NT2/D1 (cell line): ENCODE measurements around the gene BDNF.
A peak's percentile ranks its signal among the peaks of the same experiment; 100 is the strongest.

ENCODE experiments used
- DNase-seq: peaks from one replicate; pipeline ENCODE4 v3.0.0-alpha.2; 2011; ENCODE audit warnings: low read depth, low spot score
- H3K27me3 ChIP-seq: 2 replicates; pipeline ENCODE4 v1.6.0; 2011; ENCODE audit warnings: mild to moderate bottlenecking; ENCODE audit not compliant: insufficient read length, insufficient read depth
- H3K36me3 ChIP-seq: 2 replicates; pipeline ENCODE4 v1.6.1; 2011; ENCODE audit warnings: mild to moderate bottlenecking, low read length, mixed read lengths; ENCODE audit not compliant: insufficient read depth, insufficient read length
- H3K4me1 ChIP-seq: 2 replicates; pipeline ENCODE4 v1.5.1; 2011; ENCODE audit not compliant: insufficient read depth, insufficient read length
- H3K4me3 ChIP-seq: 2 replicates; pipeline ENCODE4 v1.5.1; 2011; ENCODE audit warnings: low read depth; ENCODE audit not compliant: insufficient read length
- H3K9ac ChIP-seq: 2 replicates; pipeline ENCODE4 v1.6.0; 2011; ENCODE audit warnings: low read depth; ENCODE audit not compliant: insufficient read length
- H3K9me3 ChIP-seq: 2 replicates; pipeline ENCODE4 v1.5.1; 2011; ENCODE audit warnings: mild to moderate bottlenecking, low read length; ENCODE audit not compliant: insufficient read depth
- SUZ12 ChIP-seq: IDR thresholded peaks from 2 replicates; pipeline ENCODE4 v1.6.1; 2011; ENCODE audit not compliant: insufficient read length, insufficient read depth; ENCODE audit errors: extremely low read depth
- YY1 ChIP-seq: IDR thresholded peaks from 2 replicates; pipeline ENCODE4 v1.6.1; 2011; ENCODE audit not compliant: insufficient read length, insufficient read depth
- ZNF274 ChIP-seq: IDR thresholded peaks from 2 replicates; pipeline ENCODE4 v1.6.1; 2011; ENCODE audit warnings: mild to moderate bottlenecking, low read depth, low read length

Gene BDNF

GRCh38 chr11:27722117-27722952 is 22.1 kb upstream of the BDNF start:
- peak overlapping the region; percentile 61 for H3K9ac ChIP-seq
- DNase-seq: no peak
- peaks cover 67% of the 10 kb centered on the region for H3K27me3 ChIP-seq
- no peaks in the 10 kb centered on the region for H3K36me3 ChIP-seq
- peak overlapping the region; percentile 43 for H3K4me3 ChIP-seq
- H3K9me3 ChIP-seq: no peaks in the 10 kb centered on the region
- H3K4me1 ChIP-seq: no peaks in the 10 kb centered on the region
- no peak for TF ChIP-seq SUZ12
- no peak for TF ChIP-seq YY1
- TF ChIP-seq ZNF274: no peak

GRCh38 chr11:27721264-27722116 is 21.2 kb upstream of the BDNF start:
- Histone ChIP-seq H3K36me3 (no peaks in the 10 kb centered on the region), H3K4me1 (no peaks in the 10 kb centered on the region), H3K27me3 (peaks cover 67% of the 10 kb centered on the region), H3K9me3 (no peaks in the 10 kb centered on the region), H3K9ac (peak overlapping the region; percentile 61), H3K4me3 (peak overlapping the region; percentile 43)
- no peak for DNase-seq
- no peak for TF ChIP-seq ZNF274
- no peak for TF ChIP-seq SUZ12
- no peak for TF ChIP-seq YY1

- Histone ChIP-seq H3K4me1 (no peaks in the 10 kb centered on the region), H3K9me3 (no peaks in the 10 kb centered on the region), H3K9ac (no peak overlapping the region), H3K27me3 (peaks cover 60% of the 10 kb centered on the region), H3K4me3 (no peak overlapping the region), H3K36me3 (no peaks in the 10 kb centered on the region)
- no peak for TF ChIP-seq SUZ12
- no peak for TF ChIP-seq ZNF274
- TF ChIP-seq YY1: no peak
- no peak for DNase-seq
Measured at GRCh38 chr11:27720277-27720830, 20.1 kb upstream of the BDNF start.

- no peak for DNase-seq
- Histone ChIP-seq H3K9me3 (no peaks in the 10 kb centered on the region), H3K36me3 (no peaks in the 10 kb centered on the region), H3K4me3 (peak overlapping the region; percentile 51), H3K9ac (peak overlapping the region; percentile 77), H3K4me1 (no peaks in the 10 kb centered on the region), H3K27me3 (peaks cover 52% of the 10 kb centered on the region)
- no peak for TF ChIP-seq ZNF274
- TF ChIP-seq SUZ12: no peak
- TF ChIP-seq YY1: no peak
Measured at GRCh38 chr11:27719546-27719925, 19.3 kb upstream of the BDNF start.

- no peak for TF ChIP-seq ZNF274
- TF ChIP-seq YY1: no peak
- TF ChIP-seq SUZ12: no peak
- Histone ChIP-seq H3K9me3 (no peaks in the 10 kb centered on the region), H3K4me1 (no peaks in the 10 kb centered on the region), H3K4me3 (peak overlapping the region; percentile 51), H3K36me3 (no peaks in the 10 kb centered on the region), H3K27me3 (peaks cover 47% of the 10 kb centered on the region), H3K9ac (peak overlapping the region; percentile 77)
- DNase-seq: peak; percentile 66
Measured at GRCh38 chr11:27718863-27719545, 18.7 kb upstream of the BDNF start.

- H3K27me3 ChIP-seq: peaks cover 41% of the 10 kb centered on the region
- TF ChIP-seq YY1 (no peak), ZNF274 (no peak), SUZ12 (no peak)
- no peaks in the 10 kb centered on the region for H3K36me3 ChIP-seq
- no peaks in the 10 kb centered on the region for H3K9me3 ChIP-seq
- H3K4me3 ChIP-seq: peak overlapping the region; percentile 51
- no peaks in the 10 kb centered on the region for H3K4me1 ChIP-seq
- H3K9ac ChIP-seq: peak overlapping the region; percentile 77
- peak; percentile 69 for DNase-seq
Measured at GRCh38 chr11:27718346-27718862, 18.1 kb upstream of the BDNF start.
